Measurements from ENCODE around the gene TRIM25. TPM values are rescaled to one million over a fixed set of nuclear protein-coding genes. Genes with fewer than 3 reads are reported as not detected.
A peak's percentile ranks its signal among the peaks of the same experiment; 100 is the strongest.

Gene TRIM25
- total and polyA plus RNA-seq, 4 experiments from 2014 or later = 2.9 to 62.7 (median 33.4) TPM

- Histone ChIP-seq H3K36me3 (ENCODE audit: insufficient read depth, low read length) (peaks cover 5% of the 10 kb centered on the region), H3K27ac (ENCODE audit: low read depth, low read length) (no peak overlapping the region), H3K4me3 (ENCODE audit: low read length in 2 of 2) (no peak overlapping the region), H3K4me1 (ENCODE audit: insufficient read depth, low read length) (no peaks in the 10 kb centered on the region), H3K9me3 (ENCODE audit: control insufficient read depth in 1 of 2, low read length in 2 of 2) (no peaks in the 10 kb centered on the region), H3K27me3 (ENCODE audit: insufficient read depth, low read length) (no peaks in the 10 kb centered on the region)
- H3K36me3 Mint-ChIP-seq = peaks cover 9 to 10% of the 10 kb centered on the region in 2 donors
- H3K9me3 Mint-ChIP-seq = no peaks in the 10 kb centered on the region
- ChIA-PET POLR2A (ENCODE audit: partially characterized antibody) (interaction anchor here (0.8 kb wide), 1 partner anchor 46 kb away, joined by 3 read pairs; no protein-coding TSS in a partner anchor), CTCF (ENCODE audit: partially characterized antibody) (no interaction called here)
- no peak overlapping the region for H3K4me3 Mint-ChIP-seq
- intact Hi-C loops (cut with micrococcal nuclease) = no loop called here
- peaks cover 0 to 1% of the 10 kb centered on the region in 2 donors for H3K27me3 Mint-ChIP-seq
- H3K4me1 Mint-ChIP-seq = peaks cover 0 to 2% (median under 1%) of the 10 kb centered on the region in 4 donors
- no peak for DNase-seq
- H3K27ac Mint-ChIP-seq = peak overlapping the region in 2 of 7 donors; percentile 15 to 18
Observed at GRCh38 chr17:56881685-56882295, 32.1 kb downstream of the TRIM25 start.

- no peak for DNase-seq
- Histone ChIP-seq H3K4me1 (ENCODE audit: insufficient read depth, low read length) (no peaks in the 10 kb centered on the region), H3K27me3 (ENCODE audit: insufficient read depth, low read length) (no peaks in the 10 kb centered on the region), H3K27ac (ENCODE audit: low read depth, low read length) (no peak overlapping the region), H3K4me3 (ENCODE audit: low read length in 2 of 2) (no peak overlapping the region), H3K36me3 (ENCODE audit: insufficient read depth, low read length) (no peaks in the 10 kb centered on the region), H3K9me3 (ENCODE audit: control insufficient read depth in 1 of 2, low read length in 2 of 2) (no peaks in the 10 kb centered on the region)
- intact Hi-C loops (cut with micrococcal nuclease) = no loop called here
- Mint-ChIP-seq H3K4me3 (no peak overlapping the region), H3K4me1 (no peaks in the 10 kb centered on the region), H3K27ac (peak overlapping the region in 1 of 7 donors; percentile 57), H3K27me3 (peaks cover 0 to 3% of the 10 kb centered on the region in 2 donors), H3K9me3 (no peaks in the 10 kb centered on the region), H3K36me3 (peaks cover 3 to 11% of the 10 kb centered on the region in 2 donors)
- ChIA-PET POLR2A (ENCODE audit: partially characterized antibody) (no interaction called here), CTCF (ENCODE audit: partially characterized antibody) (no interaction called here)
Observed at GRCh38 chr17:56880571-56880970, 33.3 kb downstream of the TRIM25 start.

- CTCF ChIA-PET (ENCODE audit: partially characterized antibody) = interaction anchor here (0.9 to 2.0 kb wide), 3 partner anchors 8 to 59 kb away, joined by 3 to 5 read pairs (median 3); no protein-coding TSS in a partner anchor
- POLR2A ChIA-PET (ENCODE audit: partially characterized antibody) = no interaction called here
- Histone ChIP-seq H3K9me3 (ENCODE audit: control insufficient read depth in 1 of 2, low read length in 2 of 2) (no peaks in the 10 kb centered on the region), H3K4me3 (ENCODE audit: low read length in 2 of 2) (no peak overlapping the region), H3K27ac (ENCODE audit: low read depth, low read length) (no peak overlapping the region), H3K27me3 (ENCODE audit: insufficient read depth, low read length) (no peaks in the 10 kb centered on the region), H3K4me1 (ENCODE audit: insufficient read depth, low read length) (no peaks in the 10 kb centered on the region), H3K36me3 (ENCODE audit: insufficient read depth, low read length) (no peaks in the 10 kb centered on the region)
- Mint-ChIP-seq H3K27ac (no peak overlapping the region), H3K36me3 (peaks cover 0 to 7% of the 10 kb centered on the region in 2 donors), H3K4me3 (no peak overlapping the region), H3K4me1 (no peaks in the 10 kb centered on the region), H3K9me3 (no peaks in the 10 kb centered on the region), H3K27me3 (peaks cover 0 to 3% of the 10 kb centered on the region in 2 donors)
- no peak for DNase-seq
- intact Hi-C loops (cut with micrococcal nuclease) = no loop called here
Observed at GRCh38 chr17:56880133-56880532, 33.7 kb downstream of the TRIM25 start.

- no peak overlapping the region for H3K27ac ChIP-seq (ENCODE audit: low read depth, low read length)
- no peak for DNase-seq
- POLR2A ChIA-PET (ENCODE audit: partially characterized antibody) = no interaction called here
- H3K4me3 ChIP-seq (ENCODE audit: low read length in 2 of 2) = no peak overlapping the region
- H3K27me3 Mint-ChIP-seq = peaks cover 0 to 3% of the 10 kb centered on the region in 2 donors
- no peaks in the 10 kb centered on the region for H3K4me1 ChIP-seq (ENCODE audit: insufficient read depth, low read length)
- H3K4me1 Mint-ChIP-seq = no peaks in the 10 kb centered on the region
- no peak overlapping the region for H3K4me3 Mint-ChIP-seq
- H3K27me3 ChIP-seq (ENCODE audit: insufficient read depth, low read length) = no peaks in the 10 kb centered on the region
- no peaks in the 10 kb centered on the region for H3K9me3 Mint-ChIP-seq
- H3K36me3 Mint-ChIP-seq = peaks cover 0 to 6% of the 10 kb centered on the region in 2 donors
- intact Hi-C loops (cut with micrococcal nuclease) = no loop called here
- no peaks in the 10 kb centered on the region for H3K9me3 ChIP-seq (ENCODE audit: control insufficient read depth in 1 of 2, low read length in 2 of 2)
- CTCF ChIA-PET (ENCODE audit: partially characterized antibody) = interaction anchor here (0.9 to 2.0 kb wide), 3 partner anchors 9 to 60 kb away, joined by 3 to 5 read pairs (median 3); no protein-coding TSS in a partner anchor
- no peaks in the 10 kb centered on the region for H3K36me3 ChIP-seq (ENCODE audit: insufficient read depth, low read length)
- H3K27ac Mint-ChIP-seq = no peak overlapping the region
Observed at GRCh38 chr17:56879280-56879679, 34.6 kb downstream of the TRIM25 start.

- ChIA-PET CTCF (ENCODE audit: partially characterized antibody) (no interaction called here), POLR2A (ENCODE audit: partially characterized antibody) (no interaction called here)
- Histone ChIP-seq H3K4me3 (ENCODE audit: low read length in 2 of 2) (no peak overlapping the region), H3K4me1 (ENCODE audit: insufficient read depth, low read length) (no peaks in the 10 kb centered on the region), H3K9me3 (ENCODE audit: control insufficient read depth in 1 of 2, low read length in 2 of 2) (no peaks in the 10 kb centered on the region), H3K27me3 (ENCODE audit: insufficient read depth, low read length) (no peaks in the 10 kb centered on the region), H3K27ac (ENCODE audit: low read depth, low read length) (no peak overlapping the region), H3K36me3 (ENCODE audit: insufficient read depth, low read length) (no peaks in the 10 kb centered on the region)
- intact Hi-C loops (cut with micrococcal nuclease) = no loop called here
- Mint-ChIP-seq H3K4me3 (no peak overlapping the region), H3K27ac (no peak overlapping the region), H3K9me3 (no peaks in the 10 kb centered on the region), H3K36me3 (peaks cover 0 to 6% of the 10 kb centered on the region in 2 donors), H3K27me3 (peaks cover 3 to 4% of the 10 kb centered on the region in 2 donors), H3K4me1 (no peaks in the 10 kb centered on the region)
- no peak for DNase-seq
Observed at GRCh38 chr17:56876766-56877179, 37.1 kb downstream of the TRIM25 start.

GRCh38 chr17:56870081-56870651, 43.7 kb downstream of the TRIM25 start:
- peak in 1 of 5 donors; percentile 24 for DNase-seq

GRCh38 chr17:56868716-56869115, 45.1 kb downstream of the TRIM25 start:
- DNase-seq = no peak
- Histone ChIP-seq H3K36me3 (ENCODE audit: insufficient read depth, low read length) (no peaks in the 10 kb centered on the region), H3K4me1 (ENCODE audit: insufficient read depth, low read length) (no peaks in the 10 kb centered on the region), H3K9me3 (ENCODE audit: control insufficient read depth in 1 of 2, low read length in 2 of 2) (no peaks in the 10 kb centered on the region), H3K27me3 (ENCODE audit: insufficient read depth, low read length) (no peaks in the 10 kb centered on the region), H3K27ac (ENCODE audit: low read depth, low read length) (no peak overlapping the region), H3K4me3 (ENCODE audit: low read length in 2 of 2) (no peak overlapping the region)
- Mint-ChIP-seq H3K9me3 (no peaks in the 10 kb centered on the region), H3K36me3 (peaks cover 0 to 19% of the 10 kb centered on the region in 2 donors), H3K4me3 (no peak overlapping the region), H3K27ac (peak overlapping the region in 1 of 7 donors; percentile 41), H3K27me3 (peaks cover 1 to 2% of the 10 kb centered on the region in 2 donors), H3K4me1 (peaks cover 0 to 3% (median under 1%) of the 10 kb centered on the region in 4 donors)
- ChIA-PET CTCF (ENCODE audit: partially characterized antibody) (interaction anchor here (1.4 kb wide), 1 partner anchor 9 kb away, joined by 3 read pairs; no protein-coding TSS in a partner anchor), POLR2A (ENCODE audit: partially characterized antibody) (no interaction called here)
- intact Hi-C loops (cut with micrococcal nuclease) = no loop called here

More at GRCh38 chr17:56870081-56870651, 43.7 kb downstream of the TRIM25 start:
- Histone ChIP-seq H3K9me3 (ENCODE audit: control insufficient read depth in 1 of 2, low read length in 2 of 2) (no peaks in the 10 kb centered on the region), H3K27me3 (ENCODE audit: insufficient read depth, low read length) (no peaks in the 10 kb centered on the region), H3K4me1 (ENCODE audit: insufficient read depth, low read length) (no peaks in the 10 kb centered on the region), H3K4me3 (ENCODE audit: low read length in 2 of 2) (no peak overlapping the region), H3K27ac (ENCODE audit: low read depth, low read length) (no peak overlapping the region), H3K36me3 (ENCODE audit: insufficient read depth, low read length) (no peaks in the 10 kb centered on the region)
- H3K4me3 Mint-ChIP-seq = no peak overlapping the region
- ChIA-PET POLR2A (ENCODE audit: partially characterized antibody) (interaction anchor here (0.9 kb wide), 1 partner anchor 19 kb away, joined by 4 read pairs; no protein-coding TSS in a partner anchor), CTCF (ENCODE audit: partially characterized antibody) (interaction anchor here (0.7 kb wide), 1 partner anchor 8 kb away, joined by 3 read pairs; no protein-coding TSS in a partner anchor)
- peaks cover 0 to 3% (median under 1%) of the 10 kb centered on the region in 4 donors for H3K4me1 Mint-ChIP-seq
- H3K27me3 Mint-ChIP-seq = peaks cover 2 to 3% of the 10 kb centered on the region in 2 donors
- intact Hi-C loops (cut with micrococcal nuclease) = no loop called here
- H3K36me3 Mint-ChIP-seq = peaks cover 0 to 9% of the 10 kb centered on the region in 2 donors
- no peaks in the 10 kb centered on the region for H3K9me3 Mint-ChIP-seq
- H3K27ac Mint-ChIP-seq = peak overlapping the region in 2 of 7 donors; percentile 15 to 89
